ENCODE data around the gene TMEM169. TPM values are rescaled to one million over a fixed set of nuclear protein-coding genes. Genes with fewer than 3 reads are reported as not detected.

Gene TMEM169
- total RNA-seq, 1 experiment from 2014 or later, result 0.74 TPM

DNA sequence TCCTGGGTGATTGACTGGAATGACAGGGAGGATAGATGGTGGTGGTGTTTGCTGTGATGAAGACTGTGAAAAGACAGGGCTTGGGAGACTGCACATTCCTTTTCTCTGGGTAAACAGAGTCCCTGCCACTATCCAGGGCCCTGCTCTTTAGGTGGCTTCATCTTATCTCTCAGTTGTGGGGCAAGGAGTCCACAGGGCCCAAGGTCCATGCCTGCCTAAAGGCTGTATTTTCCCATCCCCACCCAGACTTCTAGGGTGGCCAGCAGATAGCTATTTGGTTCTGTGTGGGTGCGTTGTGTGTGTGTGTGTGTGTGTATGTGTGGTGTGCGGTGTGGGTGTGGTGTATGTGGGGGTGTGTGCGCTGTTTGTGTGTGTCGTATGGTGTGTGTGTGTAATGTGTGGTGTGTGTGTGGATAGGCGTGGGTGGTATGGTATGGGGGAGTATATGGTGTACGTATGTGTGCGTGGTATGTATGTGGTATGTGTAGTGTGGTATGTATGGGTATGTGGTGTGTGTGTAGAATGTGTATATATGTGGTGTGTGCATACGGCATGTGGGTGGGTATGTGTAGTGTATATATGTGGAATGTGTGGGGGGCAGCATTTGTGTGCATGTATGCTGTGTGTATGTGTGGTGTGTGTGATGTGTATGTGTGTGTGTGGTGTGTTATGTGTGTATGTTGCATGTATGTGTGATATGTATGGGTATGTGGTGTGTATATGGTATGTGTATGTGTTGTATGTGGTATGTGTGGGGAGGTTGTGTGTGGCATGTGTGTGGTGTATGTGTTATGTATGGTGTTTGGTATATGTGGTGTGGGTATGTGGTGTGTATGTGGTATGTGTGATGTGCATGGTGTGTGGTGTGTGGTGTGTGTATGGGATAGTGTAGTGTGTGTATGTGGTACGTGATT, 17.0 kb downstream of the TMEM169 start:
- CTCF ChIA-PET, result no interaction called here
- Histone ChIP-seq H3K9me3 (ENCODE audit: control insufficient read depth, insufficient read depth, low read depth, low read length) (no peaks in the 10 kb centered on the region), H3K27ac (ENCODE audit: low read length) (no peak overlapping the region), H3K4me1 (ENCODE audit: control insufficient read depth, insufficient read depth, low read length) (no peaks in the 10 kb centered on the region), H3K4me3 (ENCODE audit: low read depth in 2 of 2, low read length in 2 of 2) (no peak overlapping the region), H3K27me3 (ENCODE audit: control insufficient read depth, insufficient read depth, low read length) (no peaks in the 10 kb centered on the region), H3K36me3 (ENCODE audit: control insufficient read depth, insufficient read depth, low read length) (no peaks in the 10 kb centered on the region)
- in situ Hi-C loops (cut with HindIII; ENCODE audit: low pct_unique_long_range_greater_than_20kb, low sequenced_read_pairs), result no loop called here
- TF ChIP-seq, protein P1, sequence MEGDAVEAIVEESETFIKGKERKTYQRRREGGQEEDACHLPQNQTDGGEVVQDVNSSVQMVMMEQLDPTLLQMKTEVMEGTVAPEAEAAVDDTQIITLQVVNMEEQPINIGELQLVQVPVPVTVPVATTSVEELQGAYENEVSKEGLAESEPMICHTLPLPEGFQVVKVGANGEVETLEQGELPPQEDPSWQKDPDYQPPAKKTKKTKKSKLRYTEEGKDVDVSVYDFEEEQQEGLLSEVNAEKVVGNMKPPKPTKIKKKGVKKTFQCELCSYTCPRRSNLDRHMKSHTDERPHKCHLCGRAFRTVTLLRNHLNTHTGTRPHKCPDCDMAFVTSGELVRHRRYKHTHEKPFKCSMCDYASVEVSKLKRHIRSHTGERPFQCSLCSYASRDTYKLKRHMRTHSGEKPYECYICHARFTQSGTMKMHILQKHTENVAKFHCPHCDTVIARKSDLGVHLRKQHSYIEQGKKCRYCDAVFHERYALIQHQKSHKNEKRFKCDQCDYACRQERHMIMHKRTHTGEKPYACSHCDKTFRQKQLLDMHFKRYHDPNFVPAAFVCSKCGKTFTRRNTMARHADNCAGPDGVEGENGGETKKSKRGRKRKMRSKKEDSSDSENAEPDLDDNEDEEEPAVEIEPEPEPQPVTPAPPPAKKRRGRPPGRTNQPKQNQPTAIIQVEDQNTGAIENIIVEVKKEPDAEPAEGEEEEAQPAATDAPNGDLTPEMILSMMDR (IDR thresholded peaks at IDR 0.05), result no peak
- TF ChIP-seq REST (IDR thresholded peaks at IDR 0.05; ENCODE audit: insufficient read depth in 1 of 2, low read depth in 2 of 2, low read length in 1 of 2), result no peak
- no peak for TF ChIP-seq POLR2AphosphoS5 (IDR thresholded peaks at IDR 0.05; ENCODE audit: low read depth, low read length)
- no peak for TF ChIP-seq SIN3A (IDR thresholded peaks at IDR 0.05; ENCODE audit: borderline replicate concordance, insufficient read depth, low read depth, low read length)
- TF ChIP-seq TCF7L2 (IDR thresholded peaks at IDR 0.05; ENCODE audit: low read depth, low read length), result no peak
- BruUV-seq (replicated peaks), result no TSS peak
- no peak for DNase-seq (ENCODE audit: low read depth, low spot score)
- ATAC-seq, result no peak
- intact Hi-C loops (cut with micrococcal nuclease; ENCODE audit: unreplicated experiment), result no loop called here
- POLR2A ChIA-PET, result no interaction called here

DNA sequence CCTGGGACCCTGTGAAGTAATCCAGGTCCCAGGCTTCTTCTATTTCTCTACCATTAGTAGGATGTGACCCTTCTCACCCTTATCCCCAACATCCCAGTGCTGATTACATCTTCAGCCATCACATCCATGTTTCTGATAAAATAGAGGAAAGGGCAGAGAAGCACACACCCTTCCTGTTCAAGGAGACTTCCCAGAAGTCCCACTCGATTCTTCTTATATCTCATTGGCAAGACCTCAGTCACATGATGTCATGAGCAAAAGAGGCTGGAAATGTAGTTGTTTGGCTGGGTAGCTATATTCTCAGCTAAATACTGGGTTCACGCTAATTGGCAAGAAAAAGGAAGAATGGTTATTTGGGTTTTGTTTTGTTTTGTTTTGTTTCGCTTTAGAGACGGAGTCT, 19.4 kb downstream of the TMEM169 start:
- no peaks in the 10 kb centered on the region for H3K36me3 ChIP-seq (ENCODE audit: control insufficient read depth, insufficient read depth, low read length)
- no peak overlapping the region for H3K4me3 ChIP-seq (ENCODE audit: low read depth in 2 of 2, low read length in 2 of 2)
- ChIA-PET POLR2A (no interaction called here), CTCF (no interaction called here)
- TF ChIP-seq TCF7L2 (IDR thresholded peaks at IDR 0.05; ENCODE audit: low read depth, low read length) (no peak), POLR2AphosphoS5 (IDR thresholded peaks at IDR 0.05; ENCODE audit: low read depth, low read length) (no peak), REST (IDR thresholded peaks at IDR 0.05; ENCODE audit: insufficient read depth in 1 of 2, low read depth in 2 of 2, low read length in 1 of 2) (no peak), SIN3A (IDR thresholded peaks at IDR 0.05; ENCODE audit: borderline replicate concordance, insufficient read depth, low read depth, low read length) (no peak)
- TF ChIP-seq, protein P1 (IDR thresholded peaks at IDR 0.05), result no peak
- intact Hi-C loops (cut with micrococcal nuclease; ENCODE audit: unreplicated experiment), result no loop called here
- no peak for ATAC-seq
- no peaks in the 10 kb centered on the region for H3K27me3 ChIP-seq (ENCODE audit: control insufficient read depth, insufficient read depth, low read length)
- no peaks in the 10 kb centered on the region; the same call in 1 of the 2 replicates for H3K4me1 ChIP-seq (ENCODE audit: control insufficient read depth, insufficient read depth, low read length)
- in situ Hi-C loops (cut with HindIII; ENCODE audit: low pct_unique_long_range_greater_than_20kb, low sequenced_read_pairs), result no loop called here
- no peak for DNase-seq (ENCODE audit: low read depth, low spot score)
- no peak overlapping the region for H3K27ac ChIP-seq (ENCODE audit: low read length)
- H3K9me3 ChIP-seq (ENCODE audit: control insufficient read depth, insufficient read depth, low read depth, low read length), result no peaks in the 10 kb centered on the region
- no TSS peak for BruUV-seq (replicated peaks)

Measured in Panc1 (cell line).